Hematopoietic multipotent progenitor cell treated with erythropoietin and hydrocortisone succinate and interleukin-3 and kit ligand, for 17 days (in vitro differentiated cells): Measurements from ENCODE around the gene VWA7.

Experiments used
- DNase-seq: peaks from one replicate; pipeline ENCODE4 v3.0.0-alpha.2; 2015; ENCODE audit warnings: low spot score

Gene VWA7

GRCh38 chr6:31778999-31779885 lies 2.1 kb upstream of the VWA7 start:
- no peak for DNase-seq

GRCh38 chr6:31778193-31778592 lies 1.1 kb upstream of the VWA7 start:
- no peak for DNase-seq

- DNase-seq: no peak
Observed at GRCh38 chr6:31777667-31778050, 531 bp upstream of the VWA7 start.

GRCh38 chr6:31776485-31776988 lies 591 bp downstream of the VWA7 start:
- DNase-seq: peak; percentile 17

GRCh38 chr6:31775633-31776484 lies 1.3 kb downstream of the VWA7 start:
- no peak for DNase-seq

- DNase-seq: peak; percentile 74
Observed at GRCh38 chr6:31775184-31775583, 1.9 kb downstream of the VWA7 start.

- DNase-seq: no peak
Observed at GRCh38 chr6:31771992-31772358, 5.2 kb downstream of the VWA7 start.

- DNase-seq: no peak
Observed at GRCh38 chr6:31770860-31771259, 6.3 kb downstream of the VWA7 start.

- peak; percentile 93 for DNase-seq
Observed at GRCh38 chr6:31769684-31770371, 7.3 kb downstream of the VWA7 start.

- no peak for DNase-seq
Observed at GRCh38 chr6:31768363-31769257, 8.5 kb downstream of the VWA7 start.

- DNase-seq: no peak
Observed at GRCh38 chr6:31767096-31767645, 10.0 kb downstream of the VWA7 start.

GRCh38 chr6:31765910-31766794 lies 11.0 kb downstream of the VWA7 start:
- no peak for DNase-seq

GRCh38 chr6:31765559-31765909 lies 11.6 kb downstream of the VWA7 start:
- no peak for DNase-seq

- no peak for DNase-seq
Observed at GRCh38 chr6:31764198-31764597, 12.9 kb downstream of the VWA7 start.

- DNase-seq: no peak
Observed at GRCh38 chr6:31763619-31763940, 13.5 kb downstream of the VWA7 start.

- DNase-seq: no peak
Observed at GRCh38 chr6:31762878-31763618, 14.1 kb downstream of the VWA7 start.

- no peak for DNase-seq
Observed at GRCh38 chr6:31762356-31762755, 14.8 kb downstream of the VWA7 start, which contains the start of gene SAPCD1. Gene SAPCD1 (plus strand): TSS chr6:31762656. CDS start chr6:31763055, 399 bp downstream.

- no peak for DNase-seq
Observed at GRCh38 chr6:31761343-31761742, 15.8 kb downstream of the VWA7 start.

GRCh38 chr6:31760790-31761189 lies 16.3 kb downstream of the VWA7 start:
- no peak for DNase-seq
